ENCODE results near the gene LARP4B.
A peak's percentile ranks its signal among the peaks of the same experiment; 100 is the strongest.

Gene LARP4B

DNA sequence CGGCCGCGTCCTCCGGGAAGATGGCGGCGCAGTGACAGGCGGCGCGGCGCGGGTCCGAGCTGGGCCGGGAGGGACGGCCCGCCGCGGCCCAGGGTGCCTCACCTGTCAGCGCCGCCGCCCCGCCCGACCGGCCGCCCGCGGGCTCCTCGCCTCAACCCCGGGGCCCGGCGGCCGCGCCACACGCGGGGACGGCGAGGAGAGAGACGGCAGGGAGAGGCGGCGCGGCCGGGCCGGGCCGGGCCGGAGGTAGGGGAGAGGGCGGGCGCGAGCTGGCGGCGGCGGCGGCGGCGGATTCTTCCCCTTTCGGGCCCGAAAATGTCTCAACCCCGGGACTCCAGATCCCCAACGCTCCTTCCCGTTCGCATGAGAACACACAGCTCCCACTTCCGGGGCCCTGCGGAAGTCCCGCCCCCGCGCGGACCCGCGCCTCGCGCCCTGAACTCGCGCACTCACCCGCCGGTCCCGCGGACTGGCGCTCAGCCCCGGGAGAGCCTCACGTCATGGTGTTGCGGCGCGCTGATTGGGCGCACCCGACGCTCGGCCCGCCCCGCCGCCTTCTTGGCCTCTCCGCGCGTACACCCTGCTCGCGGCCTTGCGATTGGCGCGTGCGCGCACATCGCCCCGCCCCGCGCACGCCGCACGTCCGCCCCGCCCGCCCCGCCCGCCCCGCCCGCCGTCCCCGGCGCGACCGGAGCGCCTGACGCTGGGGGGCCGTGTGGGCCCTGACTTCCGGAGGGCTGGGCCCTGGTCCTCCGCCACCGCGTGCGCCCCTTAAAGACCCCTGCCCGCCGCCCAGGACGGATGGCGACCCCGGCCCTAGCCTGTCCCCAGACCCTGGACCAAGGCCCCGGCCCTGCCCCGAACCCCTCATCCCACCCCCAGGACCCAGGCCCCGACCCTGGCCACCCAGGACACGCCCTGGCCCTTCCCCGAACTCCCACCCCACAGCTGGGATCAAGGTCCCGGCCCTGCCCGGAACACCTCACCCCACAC, at the start of gene LARP4B:
LARP4B (minus strand) TSS at position 380 of the 993 bp plus-strand sequence. CDS start 45,984 bp downstream, outside the sequence.
- peak; percentile 100 for DNase-seq (ENCODE audit: low read depth, low spot score)

DNA sequence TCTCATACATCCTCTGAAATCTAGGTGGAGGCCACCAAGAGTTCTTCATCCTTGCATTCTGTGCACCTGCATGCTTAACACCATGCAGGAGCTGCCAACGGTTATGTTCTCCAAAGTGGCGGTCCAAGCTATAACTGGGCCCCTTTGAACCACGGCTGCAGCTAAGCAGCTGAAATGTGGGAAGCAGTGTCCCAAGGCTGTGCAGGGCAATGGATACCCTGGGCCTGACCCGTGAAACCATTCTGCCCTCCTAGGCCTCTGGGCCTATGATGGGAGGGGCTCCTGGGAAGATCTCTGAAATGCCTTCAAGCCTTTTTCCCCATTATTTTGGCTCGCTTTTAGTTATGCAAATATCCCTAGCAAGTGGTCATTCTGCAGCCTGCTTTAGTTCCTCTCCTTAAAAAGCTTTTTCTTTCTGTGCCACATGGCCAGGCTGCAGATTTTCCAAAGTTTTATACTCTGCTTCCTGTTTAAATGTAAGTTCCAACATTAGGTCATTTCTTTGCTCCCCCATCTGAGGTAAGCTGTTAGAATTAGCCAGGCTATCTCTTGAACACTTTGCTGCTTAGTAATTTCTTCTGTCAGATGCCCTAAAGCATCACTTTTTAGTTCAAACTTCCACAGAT, 49.1 kb upstream of the LARP4B start:
- no peak for DNase-seq (ENCODE audit: low read depth, low spot score)

DNA sequence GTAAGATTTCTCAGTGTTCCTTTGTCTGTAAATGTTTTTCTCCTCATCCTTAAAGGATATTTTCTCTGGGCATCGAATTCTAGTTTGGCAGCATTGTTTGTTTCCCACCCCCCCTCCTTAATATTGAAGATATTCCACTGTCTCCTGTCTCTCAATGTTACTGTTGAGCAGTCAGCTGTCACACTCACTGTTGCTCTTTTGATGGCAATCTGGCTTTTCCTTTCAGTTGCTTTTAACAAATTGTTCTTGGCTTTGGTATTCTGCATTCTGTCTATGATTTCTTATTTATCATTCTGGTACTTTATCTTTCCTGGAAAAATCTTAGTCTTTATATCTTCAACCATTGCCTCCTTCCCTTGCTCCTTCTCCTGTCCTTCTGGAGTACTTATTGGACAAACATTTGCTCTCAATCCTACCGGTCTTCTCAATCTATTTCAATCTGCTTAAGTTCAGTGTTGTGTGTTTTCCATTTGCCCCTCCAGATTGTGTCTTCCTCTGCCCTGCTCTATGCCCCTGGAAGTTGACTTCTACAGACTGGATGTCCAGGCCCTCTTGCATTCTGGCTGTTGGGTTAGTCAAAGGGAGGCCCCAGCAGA, 47.4 kb upstream of the LARP4B start:
- DNase-seq (ENCODE audit: low read depth, low spot score) = no peak

DNA sequence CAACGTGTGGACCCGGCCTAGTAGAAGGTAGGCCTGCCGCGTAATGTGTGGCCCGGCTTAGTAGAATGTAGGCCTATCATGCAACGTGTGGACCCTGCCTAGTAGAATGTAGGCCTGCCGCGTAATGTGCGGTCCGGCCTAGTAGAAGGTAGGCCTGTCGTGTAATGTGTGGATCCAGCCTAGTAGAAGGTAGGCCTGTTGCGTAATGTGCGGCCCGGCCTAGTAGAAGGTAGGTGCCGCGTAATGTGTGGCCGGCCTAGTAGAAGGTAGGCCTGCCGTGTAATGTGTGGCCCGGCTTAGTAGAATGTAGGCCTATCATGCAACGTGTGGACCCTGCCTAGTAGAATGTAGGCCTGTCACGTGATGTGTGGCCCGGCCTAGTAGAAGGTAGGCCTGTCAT, 44.8 kb upstream of the LARP4B start:
- no peak for DNase-seq (ENCODE audit: low read depth, low spot score)

DNA sequence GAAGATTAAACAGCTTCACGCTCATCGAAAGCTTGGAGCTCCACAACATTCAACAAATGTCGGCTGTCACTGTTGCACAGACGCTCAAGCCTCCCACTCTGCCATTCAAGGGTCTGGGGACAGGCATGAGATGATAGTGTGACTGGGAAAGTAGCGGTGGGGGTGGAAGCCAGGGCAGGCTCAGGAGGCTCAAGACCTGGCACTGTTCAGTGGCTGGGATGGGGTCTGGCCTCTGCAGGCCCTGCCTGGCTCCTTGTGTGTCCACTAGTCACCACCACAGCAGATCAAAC, 43.2 kb upstream of the LARP4B start:
- DNase-seq (ENCODE audit: low read depth, low spot score) = no peak

DNA sequence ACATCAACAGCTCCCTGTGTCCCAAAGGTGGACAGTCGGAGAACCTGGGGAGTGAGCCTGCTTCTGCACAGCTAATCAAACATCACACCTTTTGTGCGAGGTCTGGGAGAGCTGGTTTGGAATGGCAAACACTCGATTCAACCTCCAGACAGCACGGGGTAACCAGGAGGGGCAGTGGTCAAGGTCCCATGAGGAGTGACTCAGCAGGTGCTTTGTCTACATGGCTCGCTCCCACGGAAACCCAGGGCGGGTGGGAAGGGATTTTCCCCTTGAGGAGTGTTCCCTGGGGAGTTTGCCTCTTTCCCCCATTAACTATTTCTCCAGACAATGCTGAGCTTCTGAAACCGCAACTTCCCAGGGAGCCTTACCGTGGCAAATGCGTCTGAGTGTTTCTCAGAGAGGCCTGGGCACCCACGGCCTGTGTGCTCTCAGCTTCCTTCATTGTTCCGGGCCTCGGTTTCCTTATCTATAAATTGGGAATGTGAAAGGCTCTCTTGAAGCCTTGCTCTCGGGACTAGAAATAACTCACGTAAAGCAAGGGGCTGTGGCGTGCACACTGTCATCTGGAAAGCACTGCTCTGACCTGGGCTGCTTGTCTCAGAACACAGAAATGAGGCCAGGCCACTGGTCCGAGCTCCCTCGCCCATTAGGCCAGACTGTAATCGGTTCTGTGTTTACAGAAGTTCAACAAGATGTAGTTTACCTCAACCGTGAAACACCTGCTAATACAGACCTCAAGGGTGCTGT, 42.7 kb upstream of the LARP4B start:
- DNase-seq (ENCODE audit: low read depth, low spot score) = peak; percentile 64

DNA sequence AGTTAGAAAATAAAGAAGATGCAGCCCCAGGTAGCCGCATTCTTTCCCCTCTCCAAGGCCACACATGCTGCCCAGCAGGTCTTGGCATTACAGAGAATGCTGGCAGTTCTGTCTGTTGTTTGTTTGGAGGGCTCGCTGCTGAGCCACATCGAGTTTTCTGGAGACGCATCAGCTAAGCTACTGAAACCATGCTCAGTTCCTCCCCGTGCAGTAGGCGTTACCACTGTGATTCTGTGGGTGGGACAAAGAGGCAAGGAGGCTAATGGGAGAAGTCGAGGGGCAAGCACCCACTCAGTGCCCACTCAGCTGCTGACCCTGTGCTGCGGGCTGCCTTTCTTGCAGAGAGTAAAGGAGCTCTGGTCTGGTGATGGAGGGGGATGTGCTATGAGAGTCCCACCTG, 41.3 kb upstream of the LARP4B start:
- no peak for DNase-seq (ENCODE audit: low read depth, low spot score)

DNA sequence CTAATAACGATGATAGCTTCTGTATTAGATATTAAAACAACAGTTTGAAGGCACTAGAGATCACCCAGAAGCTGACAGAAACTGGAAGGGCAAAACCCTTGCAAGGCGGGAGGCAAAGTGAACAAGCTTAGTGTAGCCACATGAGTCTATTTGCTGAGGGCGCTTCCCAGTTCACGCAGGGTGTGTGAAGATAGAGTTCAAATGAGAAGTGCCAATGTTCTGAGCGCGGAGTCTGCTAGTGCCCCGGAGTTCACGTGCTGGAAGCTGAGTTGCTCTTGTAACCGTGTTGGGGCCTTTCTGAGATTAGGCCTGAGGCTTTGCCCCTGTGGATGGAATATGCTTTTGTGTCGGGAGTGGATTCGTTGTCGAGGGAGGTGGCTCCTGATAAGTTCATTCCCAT, 40.1 kb upstream of the LARP4B start:
- DNase-seq (ENCODE audit: low read depth, low spot score) = no peak

DNA sequence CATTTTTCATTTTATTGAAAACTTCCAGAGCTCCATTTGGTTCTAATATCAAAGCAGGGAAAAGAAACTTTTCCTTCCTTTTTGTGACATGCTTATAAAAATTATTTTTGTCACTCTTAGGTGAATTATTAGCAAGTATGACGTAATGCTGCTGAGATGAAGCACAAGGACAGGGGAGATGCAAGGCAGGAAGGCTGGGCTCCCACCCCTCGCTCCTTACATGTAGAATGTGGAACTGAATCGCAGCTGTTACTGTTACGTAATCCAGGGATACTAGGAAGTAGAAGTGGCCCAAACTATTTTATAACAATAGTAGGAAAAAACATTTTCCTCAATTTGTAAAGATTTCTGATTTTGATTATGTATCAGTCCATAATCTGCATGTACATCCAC, 39.6 kb upstream of the LARP4B start:
- DNase-seq (ENCODE audit: low read depth, low spot score) = no peak

DNA sequence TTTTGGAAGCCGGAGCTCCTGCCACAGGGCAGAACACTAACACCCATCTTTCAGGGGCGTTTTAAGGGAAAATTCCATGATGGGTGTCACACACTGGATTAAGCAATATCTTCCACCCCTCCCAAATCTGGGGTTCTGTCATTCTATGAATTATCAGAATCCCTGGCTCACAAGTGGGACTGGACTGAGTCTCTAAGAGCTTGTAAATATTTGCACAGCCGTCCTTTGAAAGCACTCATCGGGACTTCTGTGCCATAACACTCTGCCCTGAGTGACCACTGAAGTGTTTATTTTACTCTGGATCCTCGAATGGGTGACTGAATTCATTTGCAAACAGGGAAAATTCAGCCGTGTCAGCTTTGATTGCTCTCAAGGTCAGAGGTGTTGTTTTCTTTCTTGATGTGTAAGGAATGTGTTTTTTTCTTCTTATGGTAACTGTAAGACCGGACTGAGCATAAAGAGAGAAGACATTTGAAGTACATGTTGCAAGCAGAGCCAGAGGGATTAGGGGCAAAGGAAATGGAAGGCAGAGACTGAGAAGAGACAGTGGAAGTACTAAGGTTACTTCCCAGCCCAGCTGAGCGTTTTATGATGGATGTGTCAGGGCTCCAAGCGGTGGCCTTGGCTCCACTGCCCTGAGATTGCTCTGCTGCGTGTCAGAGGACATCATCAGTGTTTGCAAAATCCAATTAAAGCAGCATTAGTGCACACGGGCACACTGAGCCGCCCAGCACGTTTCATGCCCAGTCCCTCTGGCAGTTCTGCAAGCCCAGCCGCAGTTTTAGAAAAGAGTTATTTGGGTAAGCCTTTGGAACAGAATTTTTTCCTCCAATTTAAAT, 39.0 kb upstream of the LARP4B start:
- no peak for DNase-seq (ENCODE audit: low read depth, low spot score)

DNA sequence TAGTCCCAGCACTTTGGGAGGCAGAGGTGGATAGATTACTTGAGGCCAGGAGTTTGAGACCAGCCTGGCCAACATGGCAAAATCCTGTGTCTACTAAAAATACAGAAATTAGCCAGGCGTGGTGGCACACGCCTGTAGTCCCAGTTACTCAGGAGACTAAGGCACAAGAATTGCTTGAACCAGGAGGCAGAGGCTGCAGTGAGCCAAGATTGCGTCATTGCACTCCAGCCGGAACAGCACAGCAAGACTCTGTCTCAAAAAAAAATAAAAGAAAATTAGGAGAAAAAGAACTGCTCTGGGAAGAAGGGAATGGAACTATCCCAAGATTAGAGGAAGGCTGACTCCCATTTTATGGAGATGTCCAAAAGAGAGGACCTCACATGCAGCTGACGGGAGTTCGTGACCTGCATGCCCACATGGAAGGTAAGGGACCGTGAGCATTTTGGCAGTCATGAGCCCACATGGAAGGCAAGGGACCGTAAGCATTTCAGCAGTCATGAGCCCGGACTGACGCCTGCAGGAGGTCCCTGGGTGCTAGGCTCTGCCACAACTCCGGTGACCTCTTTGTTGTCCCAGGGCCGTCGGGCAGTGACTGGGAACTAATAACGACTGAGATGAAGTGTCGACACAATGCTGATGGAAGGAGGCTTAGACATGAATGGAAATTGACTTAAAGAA, 38.1 kb upstream of the LARP4B start:
- no peak for DNase-seq (ENCODE audit: low read depth, low spot score)

DNA sequence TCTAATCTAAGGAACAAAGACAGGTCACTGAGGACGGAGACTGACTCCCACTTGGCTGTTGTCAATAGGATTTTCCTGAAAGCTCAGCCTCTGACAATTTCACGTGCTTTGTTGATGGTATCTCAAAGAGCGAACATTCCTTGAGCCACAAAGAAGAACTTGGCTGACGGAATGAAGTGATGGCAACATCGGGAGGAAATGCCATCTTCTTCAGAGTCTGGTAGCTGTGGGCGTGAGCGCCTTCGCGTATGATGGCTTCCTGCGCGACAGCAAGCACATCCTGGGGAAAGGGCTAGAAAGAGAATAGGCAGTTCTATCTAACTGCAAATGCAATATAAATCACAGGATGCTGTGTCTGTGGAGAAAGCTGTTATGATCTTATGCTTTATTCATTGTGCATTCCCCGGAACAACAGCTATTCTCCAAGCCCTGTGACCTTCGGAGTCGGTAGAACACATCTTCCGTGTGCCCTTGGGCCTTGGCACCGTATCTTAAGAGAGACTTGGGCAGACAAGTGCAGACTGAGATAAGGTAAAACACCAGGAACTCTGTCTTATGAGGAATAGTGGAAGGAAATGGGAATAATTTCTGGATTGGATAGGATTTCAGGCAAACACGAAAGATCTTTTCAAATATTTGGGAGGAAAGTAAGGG, 37.2 kb upstream of the LARP4B start:
- peak; percentile 24 for DNase-seq (ENCODE audit: low read depth, low spot score)

DNA sequence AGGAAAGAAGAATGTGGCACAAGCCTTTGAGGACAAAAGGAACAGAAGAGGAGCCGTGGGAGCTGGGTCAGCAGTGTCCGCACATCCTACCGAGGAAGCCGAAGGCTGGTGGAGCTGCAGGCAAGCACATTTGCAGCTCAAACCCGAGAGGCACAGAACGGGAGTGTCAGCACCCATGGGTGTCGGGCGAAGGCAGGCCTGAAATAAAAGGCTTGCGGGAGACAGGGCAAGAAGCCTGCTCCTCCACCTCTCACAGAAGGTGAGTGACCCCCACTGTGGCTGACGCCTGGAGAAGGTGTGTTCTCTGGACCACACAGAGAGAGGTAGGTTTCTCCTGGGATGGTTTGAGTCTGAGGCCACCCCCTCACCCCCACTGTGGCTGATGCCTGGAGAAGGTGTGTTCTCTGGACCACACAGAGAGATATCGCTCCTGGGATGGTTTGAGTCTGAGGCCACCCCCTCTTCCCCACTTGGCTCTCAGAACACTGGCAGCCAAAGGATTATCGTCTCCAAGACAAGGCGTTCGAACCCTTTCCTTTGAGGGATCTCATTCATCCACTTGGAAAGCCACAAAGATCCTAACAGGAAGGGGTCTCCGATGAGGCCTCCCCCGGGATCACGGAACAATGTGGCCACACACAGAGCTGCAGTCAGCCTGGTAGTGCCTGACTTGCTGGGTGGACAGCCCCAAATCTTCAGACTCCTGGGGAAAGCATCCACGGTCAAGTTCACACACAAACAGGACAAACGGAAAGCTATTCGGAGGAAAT, 35.1 kb upstream of the LARP4B start:
- no peak for DNase-seq (ENCODE audit: low read depth, low spot score)

DNA sequence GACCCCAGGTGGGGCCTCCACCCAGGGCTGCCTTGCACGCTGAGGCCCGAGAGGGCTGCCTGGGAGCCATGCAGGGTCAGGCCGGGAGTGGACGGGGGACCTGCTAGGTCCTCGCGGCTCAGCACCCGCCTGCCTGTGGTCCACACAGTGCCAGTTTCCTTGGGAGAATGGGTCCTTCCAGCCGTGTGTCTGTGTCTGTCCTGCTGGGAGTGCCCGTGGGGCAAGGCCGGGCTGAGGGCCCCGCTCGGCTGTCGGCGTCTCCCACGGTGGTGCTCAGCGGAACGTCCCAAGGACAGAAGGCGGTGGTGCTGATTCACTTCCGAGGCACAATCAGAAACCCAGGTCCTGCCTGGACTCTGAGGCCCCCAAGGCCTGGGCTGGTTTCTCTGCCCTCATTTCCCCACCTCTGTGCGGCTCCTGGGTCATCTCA, 33.5 kb upstream of the LARP4B start:
- no peak for DNase-seq (ENCODE audit: low read depth, low spot score)

DNA sequence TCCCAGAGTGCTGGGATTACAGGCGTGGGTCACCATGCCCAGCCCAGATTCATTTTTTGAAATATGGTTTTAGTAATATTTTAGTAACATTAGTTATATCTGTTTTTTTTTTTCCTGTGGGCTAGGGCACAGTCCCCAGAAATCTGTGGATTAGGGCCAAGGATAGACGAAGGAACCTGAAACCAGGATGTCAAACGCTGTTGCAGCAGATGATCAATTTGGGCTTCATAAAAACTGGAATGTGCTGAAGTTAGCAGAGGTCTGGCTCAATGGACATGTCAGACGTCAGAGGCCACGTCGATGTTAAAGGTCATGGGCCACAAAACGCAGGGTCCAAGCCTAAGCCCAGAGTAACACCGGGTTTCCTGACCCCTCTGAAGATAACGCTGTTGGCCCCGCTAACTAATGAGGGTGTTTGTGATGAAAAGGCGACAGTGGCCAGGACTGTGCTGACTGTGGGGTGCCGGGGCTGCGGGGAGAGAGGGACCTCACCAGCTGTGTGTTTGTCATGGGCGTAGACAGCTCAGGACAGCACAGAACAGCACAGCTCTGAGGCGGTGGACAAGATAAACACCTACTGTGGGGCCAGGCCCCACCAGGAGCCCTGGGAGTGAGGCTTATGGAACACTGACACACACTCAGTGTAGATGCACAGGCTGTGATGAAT, 32.9 kb upstream of the LARP4B start:
- no peak for DNase-seq (ENCODE audit: low read depth, low spot score)

DNA sequence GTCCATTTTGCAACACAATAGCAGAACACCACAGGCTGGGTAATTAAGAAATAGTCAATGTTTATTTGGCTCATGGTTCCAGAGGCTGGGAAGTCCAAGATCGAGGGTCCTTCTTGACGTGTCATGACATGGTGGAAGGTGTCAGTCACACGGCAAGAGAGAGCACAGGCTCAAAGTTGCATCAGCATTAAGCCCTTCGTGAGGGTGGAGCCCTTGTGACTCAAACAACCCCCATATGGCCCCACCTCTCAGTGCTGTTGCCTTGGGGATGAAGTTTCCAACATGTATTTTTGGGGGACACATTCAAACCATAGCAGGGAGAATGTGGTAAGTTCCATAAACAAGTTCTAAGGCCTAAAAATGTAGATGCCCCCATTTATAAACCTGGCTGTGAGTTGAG, 32.1 kb upstream of the LARP4B start:
- no peak for DNase-seq (ENCODE audit: low read depth, low spot score)

DNA sequence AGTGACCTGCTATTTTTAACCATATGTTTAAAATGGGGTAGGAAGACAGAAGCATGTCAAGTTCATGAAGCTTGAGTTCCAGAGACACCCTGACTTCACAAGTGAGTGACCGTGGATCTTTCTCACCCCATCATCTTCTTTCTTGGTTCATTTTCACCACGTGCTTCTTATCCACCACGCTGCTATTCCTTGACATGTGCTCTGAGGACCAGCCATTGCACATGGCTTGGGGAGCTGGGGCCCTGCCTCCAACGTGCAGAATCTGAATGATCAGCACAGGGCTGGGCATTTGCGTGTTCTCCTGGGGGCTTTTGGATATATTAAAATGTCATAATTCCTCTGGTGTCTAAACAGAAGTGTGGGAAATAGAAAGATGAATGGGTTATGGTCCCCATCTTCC, 31.7 kb upstream of the LARP4B start:
- DNase-seq (ENCODE audit: low read depth, low spot score) = no peak

DNA sequence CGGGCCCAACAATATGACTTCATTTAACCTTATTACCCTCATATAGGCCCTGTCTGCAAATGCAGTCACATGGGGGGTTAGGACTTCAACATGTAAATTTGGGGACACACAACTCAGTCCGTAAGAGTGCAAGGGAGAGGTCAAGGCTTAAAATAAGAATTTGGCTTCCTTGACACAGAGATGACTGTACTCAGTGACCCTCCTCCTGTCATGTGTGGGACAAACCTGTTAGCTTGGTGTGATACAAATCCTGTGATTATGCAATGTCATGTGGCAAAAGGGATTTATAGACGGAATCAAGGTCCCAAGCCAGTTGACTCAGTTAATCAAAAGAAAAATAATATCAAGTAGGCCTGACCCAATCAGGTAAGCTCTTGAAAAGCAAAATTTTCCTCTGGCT, 30.8 kb upstream of the LARP4B start:
- no peak for DNase-seq (ENCODE audit: low read depth, low spot score)

DNA sequence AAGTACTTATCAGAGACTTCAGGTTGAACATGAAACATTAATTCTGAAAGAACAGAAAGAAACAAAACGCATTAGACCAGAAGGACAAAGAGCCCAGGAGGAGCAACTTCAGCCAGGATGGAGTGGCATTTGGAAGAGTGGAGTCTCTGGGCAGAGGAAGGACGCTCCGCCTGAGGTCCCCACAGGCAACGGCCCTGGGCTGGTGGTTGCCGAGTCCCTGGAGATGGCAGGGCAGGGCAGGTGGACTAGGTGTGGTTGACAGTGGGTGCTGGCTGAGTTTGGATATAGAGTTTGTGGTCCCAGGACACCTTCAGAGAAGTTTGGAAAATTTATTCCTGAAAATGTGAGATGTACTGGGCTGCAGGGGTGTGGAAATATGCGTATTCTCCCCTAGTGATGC, 27.4 kb upstream of the LARP4B start:
- no peak for DNase-seq (ENCODE audit: low read depth, low spot score)

Measured in astrocyte of the hippocampus (primary cell).